Neural crest cell (in vitro differentiated cells): ENCODE measurements around the gene DTNB. TPM values are rescaled to one million over a fixed set of nuclear protein-coding genes. Genes with fewer than 3 reads are reported as not detected.

ENCODE experiments used
- DNase-seq: peaks from one replicate; pipeline ENCODE4 v3.0.0; 2021; ENCODE audit warnings: low read depth, mixed read lengths, low spot score
- H3K27ac Mint-ChIP-seq: one replicate; pipeline ENCODE4 v1.8.0; 2021; ENCODE audit warnings: mild to moderate bottlenecking, mixed read lengths; ENCODE audit not compliant: unreplicated experiment
- H3K27me3 Mint-ChIP-seq: 2 replicates; pipeline ENCODE4 v1.8.0; 2021; ENCODE audit warnings: low read depth, mild to moderate bottlenecking, mixed read lengths
- H3K36me3 Mint-ChIP-seq: 2 replicates; pipeline ENCODE4 v1.8.0; 2021; ENCODE audit warnings: low read depth, mild to moderate bottlenecking, mixed read lengths
- H3K4me1 Mint-ChIP-seq: 2 replicates; pipeline ENCODE4 v1.8.0; 2021; ENCODE audit warnings: mixed read lengths
- H3K4me3 Mint-ChIP-seq: one replicate; pipeline ENCODE4 v1.8.0; 2021; ENCODE audit warnings: mild to moderate bottlenecking, mixed read lengths
- H3K9me3 Mint-ChIP-seq: 2 replicates; pipeline ENCODE4 v1.8.0; 2021; ENCODE audit warnings: mixed read lengths
- total RNA-seq: library from RNA; stranded (reverse); gene quantifications from 2 replicates; pipeline ENCODE4 v1.2.1, GENCODE V29; 2021
- TF ChIP-seq, protein P1 (sequence below): fragments of 200-600 bp; sonication (generic); conservative IDR thresholded peaks from 2 replicates; pipeline ENCODE4 v1.5.0; 2021; ENCODE audit warnings: antibody characterized with exemption, mild to moderate bottlenecking

Gene DTNB
- total RNA-seq, 1 donor from 2014 or later, result 29.5 TPM

DNA sequence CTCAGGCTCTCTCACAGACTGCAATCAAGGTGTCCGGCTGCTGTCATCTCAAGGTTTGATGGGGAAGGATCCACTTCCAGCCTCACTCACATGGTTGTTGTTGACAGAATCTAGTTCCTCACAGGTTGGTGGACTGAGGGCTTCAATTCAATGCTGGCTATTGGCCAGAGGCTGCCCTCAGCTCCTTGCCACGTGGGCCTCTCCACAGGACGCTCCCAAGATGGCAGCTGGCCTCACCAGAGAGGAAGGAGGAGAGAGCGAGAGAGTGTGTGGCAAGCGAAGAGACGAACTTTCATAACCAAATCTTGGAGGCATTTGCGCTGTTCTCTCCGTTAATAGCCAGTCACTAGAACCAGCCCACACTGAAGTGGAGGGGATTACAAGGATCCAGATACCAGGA lies 318.1 kb downstream of the DTNB start:
- Mint-ChIP-seq H3K27me3 (peaks cover 4% of the 10 kb centered on the region), H3K27ac (no peak overlapping the region)
- DNase-seq, result no peak

DNA sequence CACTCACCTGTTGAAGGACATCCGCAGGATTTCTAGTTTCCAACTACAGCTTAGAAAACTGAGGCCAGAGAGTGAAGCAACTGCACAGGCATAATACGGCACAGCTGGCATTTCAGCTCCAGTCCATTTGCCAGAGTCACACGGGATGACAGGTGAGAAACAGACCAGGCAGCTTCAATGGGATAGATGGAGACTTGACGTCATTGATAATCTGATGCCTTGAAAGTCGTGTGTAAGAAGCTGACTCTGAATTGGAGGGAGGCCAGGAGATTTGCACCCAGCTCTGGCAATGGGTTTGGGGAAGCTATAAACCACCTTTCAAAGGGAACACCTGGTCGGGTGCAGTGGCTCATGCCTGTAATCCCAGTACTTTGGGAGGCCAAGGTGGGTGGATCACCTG lies 319.3 kb downstream of the DTNB start:
- H3K36me3 Mint-ChIP-seq, result no peaks in the 10 kb centered on the region
- no peak overlapping the region for H3K4me3 Mint-ChIP-seq
- TF ChIP-seq, protein P1, sequence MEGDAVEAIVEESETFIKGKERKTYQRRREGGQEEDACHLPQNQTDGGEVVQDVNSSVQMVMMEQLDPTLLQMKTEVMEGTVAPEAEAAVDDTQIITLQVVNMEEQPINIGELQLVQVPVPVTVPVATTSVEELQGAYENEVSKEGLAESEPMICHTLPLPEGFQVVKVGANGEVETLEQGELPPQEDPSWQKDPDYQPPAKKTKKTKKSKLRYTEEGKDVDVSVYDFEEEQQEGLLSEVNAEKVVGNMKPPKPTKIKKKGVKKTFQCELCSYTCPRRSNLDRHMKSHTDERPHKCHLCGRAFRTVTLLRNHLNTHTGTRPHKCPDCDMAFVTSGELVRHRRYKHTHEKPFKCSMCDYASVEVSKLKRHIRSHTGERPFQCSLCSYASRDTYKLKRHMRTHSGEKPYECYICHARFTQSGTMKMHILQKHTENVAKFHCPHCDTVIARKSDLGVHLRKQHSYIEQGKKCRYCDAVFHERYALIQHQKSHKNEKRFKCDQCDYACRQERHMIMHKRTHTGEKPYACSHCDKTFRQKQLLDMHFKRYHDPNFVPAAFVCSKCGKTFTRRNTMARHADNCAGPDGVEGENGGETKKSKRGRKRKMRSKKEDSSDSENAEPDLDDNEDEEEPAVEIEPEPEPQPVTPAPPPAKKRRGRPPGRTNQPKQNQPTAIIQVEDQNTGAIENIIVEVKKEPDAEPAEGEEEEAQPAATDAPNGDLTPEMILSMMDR, result no peak
- DNase-seq, result no peak
- H3K9me3 Mint-ChIP-seq, result no peaks in the 10 kb centered on the region
- H3K4me1 Mint-ChIP-seq, result peaks cover 15% of the 10 kb centered on the region
- no peak overlapping the region for H3K27ac Mint-ChIP-seq
- H3K27me3 Mint-ChIP-seq, result peaks cover 9% of the 10 kb centered on the region

More for the DNA sequence above, 318.1 kb downstream of the DTNB start:
- TF ChIP-seq, protein P1, result no peak
- Mint-ChIP-seq H3K9me3 (no peaks in the 10 kb centered on the region), H3K4me1 (peaks cover 15% of the 10 kb centered on the region), H3K36me3 (no peaks in the 10 kb centered on the region), H3K4me3 (no peak overlapping the region)

DNA sequence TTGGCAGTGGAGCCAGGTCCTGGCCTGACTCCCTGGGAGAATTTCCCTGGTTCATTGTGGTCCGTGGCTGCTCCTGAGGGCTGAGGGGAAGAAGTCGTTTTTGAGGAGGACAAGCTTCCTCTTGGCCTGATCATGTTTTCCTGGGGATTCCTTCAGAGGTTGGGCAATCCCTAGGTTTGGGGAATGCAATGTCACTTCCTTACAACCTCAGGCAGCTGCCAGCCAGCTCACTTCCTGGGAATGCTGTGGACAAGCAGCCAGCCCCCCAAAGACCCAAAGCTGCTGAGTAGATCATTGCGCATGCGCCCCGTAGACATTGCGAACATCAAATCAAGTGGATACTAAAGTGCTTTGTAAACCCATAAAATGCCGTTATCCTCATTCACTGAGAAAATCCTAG lies 324.0 kb downstream of the DTNB start:
- Mint-ChIP-seq H3K27ac (no peak overlapping the region), H3K4me1 (no peaks in the 10 kb centered on the region), H3K36me3 (no peaks in the 10 kb centered on the region), H3K9me3 (no peaks in the 10 kb centered on the region), H3K27me3 (peaks cover 16% of the 10 kb centered on the region), H3K4me3 (peak overlapping the region; percentile 2)
- TF ChIP-seq, protein P1, result no peak
- DNase-seq, result no peak

DNA sequence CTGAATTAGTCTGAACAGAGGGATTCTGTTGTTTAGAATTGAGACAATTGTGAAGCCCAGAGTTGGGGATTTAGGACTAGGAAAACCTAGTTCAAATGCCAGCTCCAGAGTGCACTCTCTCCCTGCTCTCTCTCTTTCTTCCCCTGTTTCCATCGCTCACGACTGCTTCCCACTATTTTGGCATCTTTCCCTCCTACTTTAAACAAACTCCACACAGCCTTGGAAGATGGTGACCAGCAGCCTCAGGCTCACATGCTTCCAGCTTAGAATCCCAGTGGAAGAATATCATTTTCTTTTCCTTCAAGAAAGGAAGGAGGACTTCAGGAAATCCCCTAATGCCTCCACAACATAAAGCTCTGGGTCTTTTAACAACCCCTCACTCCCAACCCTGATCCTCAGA lies 325.5 kb downstream of the DTNB start:
- H3K27me3 Mint-ChIP-seq, result peaks cover 22% of the 10 kb centered on the region

DNA sequence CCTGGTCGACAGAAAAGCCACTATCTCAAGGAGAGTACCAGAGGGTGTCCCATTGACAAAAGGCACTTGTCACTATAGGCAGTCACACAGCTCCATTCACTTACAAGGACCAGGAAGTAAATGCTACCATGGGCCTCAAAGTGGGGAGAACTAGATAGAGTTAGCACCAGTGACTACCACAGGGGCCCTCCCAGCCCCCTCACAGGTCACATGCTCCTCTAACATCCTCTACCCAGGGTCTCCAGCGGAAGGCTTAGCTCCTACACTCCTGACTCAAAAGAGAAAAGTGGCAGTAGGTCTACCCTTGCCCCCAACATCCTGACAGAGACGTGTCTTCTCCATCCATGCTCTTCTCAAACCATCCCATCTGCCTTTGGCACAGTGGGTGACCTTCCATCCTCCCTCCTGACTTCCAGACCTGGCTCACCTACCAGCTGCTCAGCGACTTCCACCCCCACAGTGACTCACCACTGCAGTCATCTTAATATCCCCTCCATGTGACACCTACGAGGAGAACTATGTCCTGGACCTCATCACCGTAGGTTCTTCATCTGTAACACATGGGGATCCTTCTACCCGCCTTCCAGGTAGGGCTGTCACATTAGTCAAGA lies 326.1 kb downstream of the DTNB start:
- no peaks in the 10 kb centered on the region for H3K4me1 Mint-ChIP-seq
- no peaks in the 10 kb centered on the region for H3K36me3 Mint-ChIP-seq
- H3K27me3 Mint-ChIP-seq, result peaks cover 22% of the 10 kb centered on the region
- H3K27ac Mint-ChIP-seq, result no peak overlapping the region
- no peak for DNase-seq
- TF ChIP-seq, protein P1, result no peak
- no peaks in the 10 kb centered on the region for H3K9me3 Mint-ChIP-seq
- peak overlapping the region; percentile 43 for H3K4me3 Mint-ChIP-seq

More for the DNA sequence above, 325.5 kb downstream of the DTNB start:
- Mint-ChIP-seq H3K27ac (no peak overlapping the region), H3K4me1 (no peaks in the 10 kb centered on the region), H3K4me3 (no peak overlapping the region), H3K36me3 (no peaks in the 10 kb centered on the region), H3K9me3 (no peaks in the 10 kb centered on the region)
- TF ChIP-seq, protein P1, result no peak
- no peak for DNase-seq
